Stimulated activated naive CD8-positive, alpha-beta T cell treated with anti-CD3 and anti-CD28 coated beads, Interleukin-15, Interleukin-2, amounts not matched to agents 100 U/mL and 50 U/mL, for 24 hours (primary cell): ENCODE measurements around the gene AMACR.

Experiments used
- ATAC-seq: fragments of 150-1000 bp; cut with Tn5 transposase; one replicate; pipeline ENCODE4 v1.10.0; 2021
- DNase-seq: peaks from one replicate; pipeline ENCODE4 v3.0.0; 2021

AMACR gene

GRCh38 chr5:34005681-34006080 is 2.2 kb downstream of the AMACR start:
- DNase-seq: no peak
- ATAC-seq: no peak

GRCh38 chr5:34005211-34005610 is 2.6 kb downstream of the AMACR start:
- ATAC-seq (no peak), DNase-seq (no peak)

- ATAC-seq (no peak), DNase-seq (no peak)
Measured at GRCh38 chr5:34003941-34004340, 3.9 kb downstream of the AMACR start.

- ATAC-seq: peak; percentile 45
Measured at GRCh38 chr5:34002629-34003328, 5.1 kb downstream of the AMACR start.

GRCh38 chr5:34001241-34001841 is 6.5 kb downstream of the AMACR start:
- DNase-seq (no peak), ATAC-seq (no peak)

More at GRCh38 chr5:34002629-34003328, 5.1 kb downstream of the AMACR start:
- no peak for DNase-seq

GRCh38 chr5:33999978-34000377 is 7.9 kb downstream of the AMACR start:
- no peak for ATAC-seq
- no peak for DNase-seq

- no peak for DNase-seq
- ATAC-seq: peak; percentile 43
Measured at GRCh38 chr5:33997331-33997983, 10.4 kb downstream of the AMACR start.

GRCh38 chr5:33995865-33996264 is 12.0 kb downstream of the AMACR start:
- DNase-seq (no peak), ATAC-seq (no peak)

- no peak for DNase-seq
Measured at GRCh38 chr5:33994845-33995244, 13.0 kb downstream of the AMACR start.

GRCh38 chr5:33992864-33993263 is 15.0 kb downstream of the AMACR start:
- DNase-seq (no peak), ATAC-seq (no peak)

More at GRCh38 chr5:33994845-33995244, 13.0 kb downstream of the AMACR start:
- peak; percentile 49 for ATAC-seq

GRCh38 chr5:33985447-33985846 is 22.4 kb downstream of the AMACR start:
- no peak for ATAC-seq

GRCh38 chr5:33984671-33985124 is 23.2 kb downstream of the AMACR start, which contains the start of gene SLC45A2:
SLC45A2 (minus strand) TSS chr5:33984693; CDS start chr5:33984583, 110 bp downstream.
- no peak for DNase-seq
- no peak for ATAC-seq

More at GRCh38 chr5:33985447-33985846, 22.4 kb downstream of the AMACR start:
- DNase-seq: no peak

- ATAC-seq: no peak
- DNase-seq: no peak
Measured at GRCh38 chr5:33984178-33984577, 23.7 kb downstream of the AMACR start.

- ATAC-seq: no peak
Measured at GRCh38 chr5:33981408-33982162, 26.3 kb downstream of the AMACR start.

GRCh38 chr5:33980030-33980429 is 27.8 kb downstream of the AMACR start:
- DNase-seq (no peak), ATAC-seq (no peak)

More at GRCh38 chr5:33981408-33982162, 26.3 kb downstream of the AMACR start:
- DNase-seq: no peak

- DNase-seq (no peak), ATAC-seq (no peak)
Measured at GRCh38 chr5:33978306-33978705, 29.5 kb downstream of the AMACR start.

GRCh38 chr5:33976307-33976706 is 31.5 kb downstream of the AMACR start:
- no peak for ATAC-seq
- no peak for DNase-seq

GRCh38 chr5:33975852-33976251 is 32.0 kb downstream of the AMACR start:
- ATAC-seq (no peak), DNase-seq (no peak)

- no peak for DNase-seq
- peak; percentile 55 for ATAC-seq
Measured at GRCh38 chr5:33973271-33973670, 34.6 kb downstream of the AMACR start.

- DNase-seq (no peak), ATAC-seq (peak; percentile 32)
Measured at GRCh38 chr5:33969572-33970452, 38.0 kb downstream of the AMACR start.
